A673 (cell line): ENCODE results near the gene RAB3A. TPM values are rescaled to one million over a fixed set of nuclear protein-coding genes. Genes with fewer than 3 reads are reported as not detected.

Experiments
- BruUV-seq: library from RNA; stranded (reverse); fragments of 400-500 nt; replicated peaks from 2 replicates; lab custom pipeline; 2021; lab: Mats Ljungman, UMichigan
- CTCF ChIA-PET: fragments of 300-600 bp; sonication (Branson Sonifier 250); formaldehyde crosslinking; loops from one replicate; lab custom pipeline; 2022; ENCODE audit warnings: antibody characterized with exemption; lab: Charles Lee
- POLR2A ChIA-PET: fragments of 300-600 bp; sonication (Branson Sonifier 250); formaldehyde crosslinking; loops from one replicate; lab custom pipeline; 2022; ENCODE audit warnings: antibody characterized with exemption; ENCODE audit not compliant: low non-redundant PET; lab: Charles Lee
- DNase-seq: peaks from one replicate; pipeline ENCODE4 v3.0.0-alpha.2; 2015; ENCODE audit warnings: low spot score
- H3K27ac ChIP-seq: fragments of 200-600 bp; sonication (generic); 2 replicates; pipeline ENCODE4 v1.5.1; 2016; ENCODE audit warnings: mixed run types, low read depth, mild to moderate bottlenecking, mixed read lengths, antibody characterized with exemption, low read length; ENCODE audit not compliant: poor library complexity, severe bottlenecking
- H3K27me3 ChIP-seq: fragments of 200-600 bp; sonication (generic); replicated peaks from 2 replicates; pipeline ENCODE4 v1.6.1; 2017; ENCODE audit warnings: mixed run types, low read depth, mild to moderate bottlenecking, mixed read lengths, antibody characterized with exemption, low read length; ENCODE audit not compliant: insufficient read depth, poor library complexity
- H3K36me3 ChIP-seq: fragments of 200-600 bp; sonication (generic); 2 replicates; pipeline ENCODE4 v1.6.1; 2016; ENCODE audit warnings: mixed run types, mild to moderate bottlenecking, mixed read lengths, antibody characterized with exemption, low read length; ENCODE audit not compliant: insufficient read depth, poor library complexity, severe bottlenecking
- H3K4me1 ChIP-seq: fragments of 200-600 bp; sonication (generic); 2 replicates; pipeline ENCODE4 v1.6.1; 2017; ENCODE audit warnings: mixed run types, mild to moderate bottlenecking, mixed read lengths, antibody characterized with exemption, low read length; ENCODE audit not compliant: insufficient read depth, poor library complexity, severe bottlenecking
- H3K4me3 ChIP-seq: fragments of 200-600 bp; sonication (generic); 2 replicates; pipeline ENCODE4 v1.5.1; 2016; ENCODE audit warnings: low read depth, mixed run types, mild to moderate bottlenecking, mixed read lengths, low read length; ENCODE audit not compliant: poor library complexity, severe bottlenecking
- H3K9me3 ChIP-seq: fragments of 200-600 bp; sonication (generic); 2 replicates; pipeline ENCODE4 v1.6.1; 2016; ENCODE audit warnings: mixed run types, low read depth, mild to moderate bottlenecking, mixed read lengths, antibody characterized with exemption, low read length; ENCODE audit not compliant: poor library complexity, severe bottlenecking
- EZH2 ChIP-seq: fragments of 200-600 bp; sonication (generic); IDR thresholded peaks from 2 replicates; pipeline ENCODE4 v1.6.1; 2017; ENCODE audit warnings: borderline replicate concordance, low read depth, mild to moderate bottlenecking, mixed read lengths, antibody characterized with exemption, low read length; ENCODE audit not compliant: poor library complexity, severe bottlenecking
- intact Hi-C: fragments of 100-400 bp; cut with micrococcal nuclease; formaldehyde crosslinking; loops from one replicate; pipeline ENCODE4 v1.10.0; 2022; ENCODE audit not compliant: unreplicated experiment
- total RNA-seq: library from RNA; stranded (reverse); gene quantifications from 2 replicates; pipeline ENCODE4 v1.2.3, GENCODE V29; 2021
- TF ChIP-seq, protein P1 (sequence below): fragments of 300-800, 200-600 bp; sonication (generic); conservative IDR thresholded peaks from 2 replicates; pipeline ENCODE4 v1.5.1; 2017; ENCODE audit warnings: low read depth, mild to moderate bottlenecking, antibody characterized with exemption, low read length, moderate library complexity, mixed read lengths

Gene RAB3A
- total RNA-seq, 1 experiment from 2014 or later, result 2.9 TPM

DNA sequence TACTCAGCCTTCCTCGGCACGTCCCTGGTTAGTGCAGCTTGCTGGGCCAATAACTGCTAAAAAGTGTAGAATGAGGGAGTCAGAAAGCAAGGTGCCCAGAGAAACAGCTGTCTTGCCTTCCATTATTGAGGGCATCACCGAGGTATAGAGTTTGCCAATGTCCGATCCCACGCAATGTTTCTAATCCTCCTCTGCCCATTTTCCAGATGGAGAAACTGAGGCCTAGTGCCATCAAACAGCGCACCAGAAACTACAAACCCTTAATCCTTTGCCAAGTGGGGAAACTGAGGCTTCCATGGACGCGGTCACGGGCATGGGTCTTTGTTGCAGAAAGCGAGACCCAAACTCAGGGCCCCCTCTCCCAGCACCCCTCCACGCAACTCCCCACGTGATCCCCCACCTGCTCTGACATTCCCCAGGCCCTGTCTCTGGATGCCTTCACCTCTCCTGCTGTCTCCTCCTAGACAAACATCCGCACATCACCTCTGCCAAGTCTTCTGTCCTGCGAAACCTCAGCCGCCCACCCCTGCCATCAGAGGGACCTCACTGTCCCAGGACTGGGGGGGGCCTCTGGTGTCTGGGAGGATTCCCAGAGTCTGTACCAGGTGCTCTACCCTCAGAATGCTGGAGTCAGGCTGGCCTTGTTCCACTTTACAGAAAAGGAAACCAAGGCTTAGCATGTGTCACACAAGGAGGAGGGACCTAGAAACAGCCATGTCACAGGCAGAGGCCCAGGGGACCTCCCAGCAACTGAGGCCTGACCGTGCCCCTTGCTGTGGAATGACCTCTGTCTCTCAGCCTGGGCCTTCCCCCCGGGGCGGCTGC lies 23.3 kb upstream of the RAB3A start:
- no peaks in the 10 kb centered on the region for H3K9me3 ChIP-seq
- intact Hi-C loops, result no loop called here
- CTCF ChIA-PET, result no interaction called here
- no peak overlapping the region for H3K27ac ChIP-seq
- H3K27me3 ChIP-seq, result peaks cover 33% of the 10 kb centered on the region
- H3K4me1 ChIP-seq, result peaks cover 18% of the 10 kb centered on the region
- POLR2A ChIA-PET, result no interaction called here
- H3K4me3 ChIP-seq, result no peak overlapping the region
- TF ChIP-seq EZH2, result no peak
- TF ChIP-seq, protein P1, sequence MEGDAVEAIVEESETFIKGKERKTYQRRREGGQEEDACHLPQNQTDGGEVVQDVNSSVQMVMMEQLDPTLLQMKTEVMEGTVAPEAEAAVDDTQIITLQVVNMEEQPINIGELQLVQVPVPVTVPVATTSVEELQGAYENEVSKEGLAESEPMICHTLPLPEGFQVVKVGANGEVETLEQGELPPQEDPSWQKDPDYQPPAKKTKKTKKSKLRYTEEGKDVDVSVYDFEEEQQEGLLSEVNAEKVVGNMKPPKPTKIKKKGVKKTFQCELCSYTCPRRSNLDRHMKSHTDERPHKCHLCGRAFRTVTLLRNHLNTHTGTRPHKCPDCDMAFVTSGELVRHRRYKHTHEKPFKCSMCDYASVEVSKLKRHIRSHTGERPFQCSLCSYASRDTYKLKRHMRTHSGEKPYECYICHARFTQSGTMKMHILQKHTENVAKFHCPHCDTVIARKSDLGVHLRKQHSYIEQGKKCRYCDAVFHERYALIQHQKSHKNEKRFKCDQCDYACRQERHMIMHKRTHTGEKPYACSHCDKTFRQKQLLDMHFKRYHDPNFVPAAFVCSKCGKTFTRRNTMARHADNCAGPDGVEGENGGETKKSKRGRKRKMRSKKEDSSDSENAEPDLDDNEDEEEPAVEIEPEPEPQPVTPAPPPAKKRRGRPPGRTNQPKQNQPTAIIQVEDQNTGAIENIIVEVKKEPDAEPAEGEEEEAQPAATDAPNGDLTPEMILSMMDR, result no peak
- no TSS peak for BruUV-seq
- no peak for DNase-seq
- no peaks in the 10 kb centered on the region for H3K36me3 ChIP-seq

DNA sequence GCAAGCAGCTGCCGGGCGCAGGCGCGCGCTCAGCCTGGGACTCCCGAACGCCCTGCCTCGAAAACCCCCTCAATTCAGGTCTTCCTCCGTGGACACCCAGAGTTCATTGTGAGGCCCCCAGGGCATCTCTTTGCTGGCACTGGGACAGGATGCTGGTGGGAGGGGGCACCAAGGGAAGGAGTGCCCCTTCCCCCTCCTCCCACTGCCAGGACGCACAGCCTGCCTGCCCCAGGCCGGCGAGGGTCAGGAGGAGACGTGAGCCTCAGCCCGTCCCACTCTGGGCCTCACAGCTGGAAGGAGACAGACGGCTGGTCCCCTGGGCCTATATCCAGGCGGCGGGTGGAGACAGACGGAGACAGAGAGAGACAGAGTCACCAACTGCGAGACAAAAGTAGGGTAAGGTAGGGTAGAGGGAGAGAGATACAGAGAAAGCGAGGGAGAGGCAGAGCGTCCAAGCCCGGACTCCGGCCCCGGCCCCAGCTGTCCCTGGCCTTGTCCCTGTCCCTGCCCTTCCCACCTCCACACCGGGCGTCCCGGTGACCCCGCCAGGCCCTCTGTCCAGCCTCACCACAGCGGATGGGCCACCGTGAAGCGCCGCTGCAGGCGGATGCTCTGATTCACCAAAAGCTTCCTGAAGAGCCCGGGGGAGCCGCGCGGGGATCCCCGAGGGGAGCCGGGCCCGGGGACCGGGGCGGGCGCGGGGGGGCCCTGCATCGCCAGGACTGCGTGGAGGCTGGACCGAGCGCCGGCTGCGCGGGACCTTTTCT lies 22.0 kb upstream of the RAB3A start, which contains the start of gene PDE4C:
TSS of gene PDE4C (minus strand) at position 737 of the 767 bp plus-strand sequence. CDS start at position 714, 23 bp downstream.
- Histone ChIP-seq H3K4me3 (no peak within 1 kb of the TSS), H3K27me3 (peaks cover 35% of the 10 kb centered on the region), H3K9me3 (no peaks in the 10 kb centered on the region), H3K4me1 (peaks cover 6% of the 10 kb centered on the region), H3K27ac (no peak within 1 kb of the TSS), H3K36me3 (no peaks in the 10 kb centered on the region)
- peak; percentile 64 for DNase-seq
- no TSS peak for BruUV-seq
- POLR2A ChIA-PET, result no interaction called here
- no peak for TF ChIP-seq EZH2
- TF ChIP-seq, protein P1, result no peak
- CTCF ChIA-PET, result interaction anchor here (0.7 kb wide), 1 partner anchor 43 kb away, joined by 5 read pairs; no protein-coding TSS in a partner anchor
- intact Hi-C loops, result no loop called here

GRCh38 chr19:18225355-18225701 lies 21.5 kb upstream of the RAB3A start:
- DNase-seq, result no peak
- Histone ChIP-seq H3K27ac (no peak overlapping the region), H3K9me3 (no peaks in the 10 kb centered on the region), H3K4me3 (peak overlapping the region; percentile 34), H3K27me3 (peaks cover 35% of the 10 kb centered on the region), H3K4me1 (peaks cover 6% of the 10 kb centered on the region), H3K36me3 (no peaks in the 10 kb centered on the region)
- ChIA-PET POLR2A (no interaction called here), CTCF (interaction anchor here (0.7 to 1.9 kb wide), 2 partner anchors 43 to 54 kb away, joined by 5 to 8 read pairs; no protein-coding TSS in a partner anchor)
- intact Hi-C loops, result no loop called here
- peak; percentile 18 for TF ChIP-seq EZH2
- TF ChIP-seq, protein P1, result no peak
- no TSS peak for BruUV-seq
